Omental fat pad (tissue), 4 donors: Measurements from ENCODE around the gene IRAK4. TPM values are rescaled to one million over a fixed set of nuclear protein-coding genes. Genes with fewer than 3 reads are reported as not detected.
A peak's percentile ranks its signal among the peaks of the same experiment; 100 is the strongest.

Source experiments
- ATAC-seq: fragments of 150-250 bp; one replicate; pipeline ENCODE4 v1.9.1; 2016; ENCODE audit warnings: mild to moderate bottlenecking, moderate library complexity; ENCODE audit not compliant: low FRiP score
- DNase-seq: peaks from one replicate; pipeline ENCODE4 v3.0.0-alpha.2; 2019; ENCODE audit warnings: low spot score
- CTCF ChIP-seq, 3 donors: fragments of 450-650 bp; IDR thresholded peaks; one replicate each; pipeline ENCODE4 v1.5.1; 2016 to 2017; ENCODE audit warnings: antibody characterized with exemption in 3 of 3, mild to moderate bottlenecking in 3 of 3, moderate library complexity in 2 of 3
- total RNA-seq, 4 donors: library from RNA; depleted of rRNA; stranded (reverse); fragments of >200 nt; gene quantifications; one replicate each; pipeline ENCODE4 v1.1.0, GENCODE V29; 2016

The IRAK4 gene
- total RNA-seq, result 10 to 100 TPM; 17.9 to 41.9 (median 23.9) TPM

GRCh38 chr12:43758728-43759563 is at the start of gene IRAK4, which contains the start of gene PUS7L:
IRAK4 (plus strand) TSS chr12:43758951; CDS start chr12:43768112, 9,161 bp downstream.
PUS7L (minus strand) TSS chr12:43758790; CDS start chr12:43755245, 3,545 bp downstream.
- TF ChIP-seq CTCF (IDR thresholded peaks at IDR 0.05), result no peak
- ATAC-seq, result peak; percentile 99
- DNase-seq, result peak; percentile 91

GRCh38 chr12:43711348-43711747 is 47.4 kb upstream of the IRAK4 start:
- TF ChIP-seq CTCF (IDR thresholded peaks at IDR 0.05), result no peak
- DNase-seq, result no peak
- ATAC-seq, result no peak

GRCh38 chr12:43722621-43723020 is 36.1 kb upstream of the IRAK4 start:
- DNase-seq, result no peak
- no peak for TF ChIP-seq CTCF (IDR thresholded peaks at IDR 0.05)
- no peak for ATAC-seq

GRCh38 chr12:43723134-43723533 is 35.6 kb upstream of the IRAK4 start:
- TF ChIP-seq CTCF (IDR thresholded peaks at IDR 0.05), result no peak
- ATAC-seq, result no peak
- DNase-seq, result no peak

- DNase-seq (no peak), ATAC-seq (no peak)
- no peak for TF ChIP-seq CTCF (IDR thresholded peaks at IDR 0.05)
Observed at GRCh38 chr12:43728117-43728516, 30.6 kb upstream of the IRAK4 start.

- TF ChIP-seq CTCF (IDR thresholded peaks at IDR 0.05), result no peak
- DNase-seq (no peak), ATAC-seq (no peak)
Observed at GRCh38 chr12:43728698-43729097, 30.1 kb upstream of the IRAK4 start.

- no peak for ATAC-seq
- no peak for DNase-seq
- no peak for TF ChIP-seq CTCF (IDR thresholded peaks at IDR 0.05)
Observed at GRCh38 chr12:43730283-43730682, 28.5 kb upstream of the IRAK4 start.
